Heart left ventricle (tissue), 13 donors: ENCODE data around the gene TCF7.

ENCODE experiments used
- CTCF ChIP-seq, 12 donors: fragments of 200-600 bp; sonication (generic) in 4 of 12; IDR thresholded peaks; one replicate each; pipeline versions ENCODE4 v1.5.0 to v1.8.0; 2018 to 2022; ENCODE audit warnings: antibody characterized with exemption in 12 of 12, mild to moderate bottlenecking in 5 of 12
- POLR2A ChIP-seq, 2 donors: fragments of 450-650 bp; IDR thresholded peaks; one replicate each; pipeline ENCODE4 v1.6.1; 2017; ENCODE audit warnings: antibody characterized with exemption in 2 of 2, mild to moderate bottlenecking in 2 of 2, moderate library complexity in 2 of 2
- donor health status: ischemic (EF 13 %, LVEDD 7.1; RV severe dilation, severe dysfunction).
- donor health status: DM: no; HTN: yes; CAD: no.
- donor health status: DM: no; HTN: no; CAD: no.
- donor health status: ischemic (EF 25% LVEDD 6.9; RV normal size, moderate dysfunction).
- donor health status: ischemic (EF 25% LVEDD 5.7; RV mildly dilated, moderate dysfunction).
- donor health status: ischemic (EF 35%, LVEDD 5.7; RV mildly dilated, moderate dysfunction).
- donor health status: nonischemic (EF 11% LVEDD 7.7; RV severe dilation, severe dysfunction).
- donor health status: DM: yes; HTN: yes; CAD: no.
- donor health status: PGD.
- donor health status: ischemic (EF 29% LVEDD 5.4; RV normal size, mild dysfunction).
- donor health status: nonischemic (EF 23%, LVEDD 6.1; RV moderate dilation, normal function).

GRCh38 chr5:134143944-134144941 is 29.8 kb downstream of the TCF7 start:
- TF ChIP-seq CTCF (IDR thresholded peaks at IDR 0.05) (no peak), POLR2A (IDR thresholded peaks at IDR 0.05) (no peak)
